NK-92 (cell line): ENCODE measurements around the gene PMEL.
"Not testable (repeated sequence)": the region's sequence is repeated elsewhere in the genome, so short reads cannot be mapped to it uniquely, and the experiment has no call there.

Experiments
- DNase-seq: peaks from one replicate; lab custom pipeline; 2025; ENCODE audit not compliant: unreplicated experiment; lab: John Stamatoyannopoulos, UW

PMEL gene

DNA sequence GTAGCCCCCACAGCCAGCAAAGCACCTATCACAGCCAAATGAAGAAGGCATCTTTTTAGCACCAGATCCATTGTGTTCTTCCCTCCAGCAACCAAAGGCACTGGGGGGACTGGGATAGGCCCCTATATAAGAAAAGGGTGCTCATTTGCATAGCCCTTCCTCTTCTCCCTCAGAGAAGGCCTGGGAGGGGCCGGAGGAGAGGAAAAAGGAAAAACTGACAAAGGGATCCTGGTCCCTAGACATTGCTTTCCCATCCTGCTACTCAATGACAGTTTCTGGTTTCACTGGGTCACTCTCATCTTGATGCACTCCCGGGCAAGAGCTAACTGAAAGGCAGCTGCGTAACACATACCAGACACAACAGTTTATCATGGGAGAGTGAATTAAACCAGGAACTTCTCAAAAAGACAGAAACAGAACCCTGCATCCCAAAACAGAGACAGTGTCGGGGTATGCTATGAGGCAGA lies at the start of gene PMEL:
PMEL (minus strand) TSS at position 102 of the 467 bp plus-strand sequence; CDS start at position 71, 31 bp downstream.
- DNase-seq = no peak

DNA sequence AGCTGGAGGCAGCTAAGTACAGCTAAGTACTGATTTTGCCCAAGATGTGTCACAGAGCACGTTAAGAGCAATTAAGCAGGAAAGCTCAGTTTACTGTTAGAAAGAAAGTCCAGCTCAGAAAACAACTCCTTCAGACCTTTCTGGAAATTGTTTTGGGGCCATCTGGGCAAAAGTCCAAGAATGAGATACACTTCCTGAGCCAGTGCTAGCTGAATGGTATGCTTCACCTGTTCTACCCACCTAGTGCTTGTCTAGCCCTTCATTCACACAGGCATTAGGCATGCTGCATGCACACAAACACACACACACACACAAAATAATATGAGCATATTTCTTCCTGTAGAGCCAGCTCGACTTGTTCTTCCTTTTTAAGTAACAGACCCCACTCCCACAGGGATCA lies 48.4 kb upstream of the PMEL start:
- no peak for DNase-seq

DNA sequence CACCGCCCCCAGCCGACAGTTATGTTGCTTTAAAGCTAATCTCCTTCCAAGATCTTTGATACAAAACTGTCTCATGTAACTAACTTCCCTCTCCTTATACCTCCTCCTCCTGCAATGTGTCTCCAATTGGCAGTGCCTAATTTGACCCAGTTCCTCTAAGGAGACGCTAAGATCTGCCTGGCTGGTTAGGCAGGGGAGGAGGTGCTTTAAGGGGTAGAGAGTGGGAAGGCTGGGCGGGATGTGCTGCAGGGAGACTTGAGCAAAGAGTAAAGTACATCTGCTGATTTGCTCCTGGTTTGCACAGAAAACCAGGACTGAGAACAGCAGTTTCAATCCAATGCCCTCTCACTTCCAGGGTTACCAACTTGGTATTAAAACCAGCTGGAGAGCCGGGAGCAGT lies 47.6 kb upstream of the PMEL start:
- DNase-seq = no peak

- no peak for DNase-seq
These were observed 45.8 kb upstream of the PMEL start for GRCh38 chr12:56011509-56012090.

- no peak for DNase-seq
These were observed 44.3 kb upstream of the PMEL start for GRCh38 chr12:56010111-56010570.

DNA sequence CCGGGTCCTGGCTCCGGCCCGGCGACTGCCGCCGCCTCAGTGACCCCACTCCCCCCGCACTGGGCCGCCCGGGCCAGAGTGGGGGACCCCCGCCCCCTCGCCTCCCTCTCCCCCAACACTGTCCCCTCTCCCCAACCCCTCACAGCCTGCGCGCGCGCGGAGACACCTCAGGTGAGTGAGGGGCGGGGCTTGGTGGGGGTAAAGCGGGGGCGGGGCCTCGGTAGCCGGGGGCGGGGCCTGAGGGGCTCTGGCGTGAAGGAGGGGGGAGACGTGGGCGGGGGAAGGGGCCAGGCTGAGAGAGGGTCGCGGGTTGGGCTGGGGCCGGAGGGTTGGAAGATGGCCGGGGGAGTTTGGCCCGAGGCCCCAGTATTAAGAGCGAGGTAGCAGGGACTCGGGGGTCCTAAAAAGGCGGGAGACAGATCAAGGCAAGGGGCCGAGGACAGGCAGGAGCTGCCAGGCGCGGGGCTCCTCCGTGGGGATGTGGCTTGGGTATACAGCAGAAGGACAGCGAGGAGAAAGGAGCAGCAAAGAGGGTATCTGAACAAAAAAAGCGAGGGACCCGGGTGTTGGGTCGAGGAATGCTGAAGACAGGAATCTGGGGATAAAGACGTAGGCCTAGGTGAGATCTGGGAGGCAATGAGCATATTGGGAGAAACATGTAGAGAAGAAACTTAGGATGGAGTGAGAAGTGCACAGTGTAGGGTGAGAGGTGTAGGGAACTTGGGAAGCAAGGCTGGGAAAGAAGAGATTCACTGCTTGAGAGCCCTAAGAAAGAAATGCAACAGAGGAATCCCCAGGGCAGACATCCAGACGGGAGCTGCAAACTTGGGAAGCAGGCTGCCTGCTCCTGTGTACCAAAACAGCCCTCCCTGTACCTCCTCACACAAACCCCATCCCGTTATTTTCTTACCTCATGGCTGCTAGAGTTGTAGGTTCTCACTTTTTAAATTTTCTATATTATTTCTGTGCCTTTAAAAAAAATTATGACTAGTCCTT lies 42.0 kb upstream of the PMEL start:
- DNase-seq = no peak

DNA sequence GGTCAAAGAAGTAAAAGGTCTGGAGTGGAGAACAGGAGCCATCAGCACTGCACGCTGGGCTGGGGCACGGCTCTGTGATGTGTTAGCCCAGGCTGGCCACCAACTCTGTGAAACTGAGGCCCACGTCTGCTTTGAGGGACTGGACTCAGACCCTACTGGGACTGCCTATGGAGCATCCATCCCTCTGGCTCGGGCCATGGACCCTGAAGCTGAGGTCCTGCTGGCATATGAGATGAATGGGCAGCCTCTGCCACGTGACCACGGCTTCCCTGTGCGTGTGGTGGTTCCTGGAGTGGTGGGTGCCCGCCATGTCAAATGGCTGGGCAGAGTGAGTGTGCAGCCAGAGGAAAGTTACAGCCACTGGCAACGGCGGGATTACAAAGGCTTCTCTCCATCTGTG lies 38.4 kb upstream of the PMEL start:
- no peak for DNase-seq

- DNase-seq = not testable (repeated sequence)
These were observed 37.5 kb upstream of the PMEL start for GRCh38 chr12:56003376-56003775.

DNA sequence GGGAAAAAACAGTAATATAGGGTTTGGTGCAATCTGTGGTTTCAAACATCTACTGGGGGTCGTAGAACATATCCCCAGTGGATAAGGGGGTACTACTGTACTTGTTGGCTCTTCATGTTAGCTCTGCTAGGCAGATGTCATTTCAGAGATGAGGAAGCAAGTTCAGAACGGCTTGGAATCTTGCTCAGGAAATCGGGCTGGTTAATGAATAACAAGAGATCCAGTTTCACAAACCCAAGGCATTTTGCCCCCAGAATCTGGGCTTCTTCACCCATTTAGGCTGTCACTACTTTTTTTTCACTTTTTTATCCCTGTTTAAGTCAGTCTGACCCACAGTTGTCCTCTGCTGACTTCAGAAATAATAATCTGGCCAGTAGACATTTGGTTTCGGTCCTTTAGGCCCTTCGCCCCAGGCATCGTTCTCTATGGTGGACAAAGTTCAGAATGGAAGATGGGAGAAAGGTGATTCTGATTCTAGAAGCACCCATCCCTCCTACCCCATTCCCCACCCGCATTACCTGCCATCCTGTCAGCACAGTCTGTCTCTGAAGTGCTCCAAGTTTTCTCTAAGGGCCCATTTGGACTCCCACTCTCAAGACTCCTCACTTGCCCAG lies 35.8 kb upstream of the PMEL start:
- no peak for DNase-seq

GRCh38 chr12:55999999-56000540 lies 34.2 kb upstream of the PMEL start:
- DNase-seq = not testable (repeated sequence)

DNA sequence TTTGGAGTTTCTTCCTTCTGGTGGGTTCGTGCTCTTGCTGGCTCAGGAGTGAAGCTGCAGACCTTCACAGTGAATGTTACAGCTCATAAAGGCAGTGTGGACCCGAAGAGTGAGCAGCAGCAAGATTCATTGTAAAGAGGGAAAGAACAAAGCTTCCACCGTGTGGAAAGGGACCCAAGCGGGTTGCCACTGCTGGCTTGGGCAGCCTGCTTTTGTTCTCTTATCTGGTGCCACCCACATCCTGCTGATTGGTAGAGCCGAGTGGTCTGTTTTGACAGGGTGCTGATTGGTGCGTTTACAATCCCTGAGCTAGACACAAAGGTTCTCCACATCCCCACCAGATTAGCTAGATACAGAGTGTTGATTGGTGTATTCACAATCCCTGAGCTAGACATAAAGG lies 33.7 kb upstream of the PMEL start:
- not testable (repeated sequence) for DNase-seq

DNA sequence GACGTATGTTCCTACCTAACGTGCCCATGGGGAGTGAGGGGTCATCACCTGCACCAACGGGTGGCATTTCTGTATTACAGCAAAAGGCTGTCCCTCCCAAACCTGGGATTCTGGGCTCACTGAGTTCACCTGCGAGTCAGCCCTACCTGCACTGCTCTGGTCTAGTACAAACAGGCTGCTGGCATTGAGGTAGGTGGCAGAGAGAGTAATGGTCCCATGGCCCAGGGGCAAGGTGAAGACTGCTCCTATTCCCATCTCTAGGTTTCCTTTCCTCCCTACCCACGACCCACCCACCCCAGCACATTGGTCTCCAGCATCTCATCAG lies 31.7 kb upstream of the PMEL start:
- no peak for DNase-seq

DNA sequence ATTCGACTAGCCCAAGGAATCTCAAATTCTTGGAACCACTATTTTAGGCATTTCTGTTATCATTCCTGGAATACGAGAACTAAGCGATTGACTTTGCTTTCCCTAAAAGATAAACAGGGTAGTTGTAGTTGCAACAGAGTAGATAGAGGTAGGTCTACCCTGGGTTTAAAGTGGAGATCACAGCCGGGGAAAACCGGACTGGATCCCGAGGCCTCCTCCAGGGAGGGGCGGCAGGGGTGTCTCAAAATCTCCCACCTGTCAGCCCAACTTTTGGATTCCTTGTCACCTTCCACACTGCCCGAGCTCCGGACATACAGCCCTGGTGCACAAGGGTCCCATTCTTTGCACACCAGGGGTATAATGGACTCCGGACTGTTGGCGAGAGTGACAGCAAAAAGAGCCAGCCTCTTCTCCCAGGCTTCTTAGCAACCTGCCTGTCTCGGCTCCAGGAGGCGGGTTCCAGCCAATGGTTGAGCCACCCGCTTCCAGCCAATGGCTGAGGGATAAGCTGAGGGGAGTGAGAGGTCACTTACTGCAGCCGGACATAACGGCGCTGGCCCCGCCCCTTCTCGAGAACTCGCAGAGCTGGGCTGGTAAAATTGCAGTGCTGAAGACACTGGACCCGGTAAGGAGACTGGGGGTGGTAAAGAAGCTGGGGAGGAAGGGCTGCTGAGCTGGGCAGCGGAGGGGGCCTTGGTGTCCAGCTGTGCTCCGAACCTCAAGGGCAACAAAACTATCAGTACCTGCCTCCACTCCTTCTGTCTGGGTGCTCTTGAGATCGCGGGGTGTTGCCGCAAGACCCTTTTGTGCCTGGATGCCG lies 31.1 kb upstream of the PMEL start, which contains the start of gene SUOX:
SUOX (plus strand) TSS at position 562 of the 820 bp plus-strand sequence. CDS start 4,946 bp downstream, outside the sequence.
- DNase-seq = no peak

DNA sequence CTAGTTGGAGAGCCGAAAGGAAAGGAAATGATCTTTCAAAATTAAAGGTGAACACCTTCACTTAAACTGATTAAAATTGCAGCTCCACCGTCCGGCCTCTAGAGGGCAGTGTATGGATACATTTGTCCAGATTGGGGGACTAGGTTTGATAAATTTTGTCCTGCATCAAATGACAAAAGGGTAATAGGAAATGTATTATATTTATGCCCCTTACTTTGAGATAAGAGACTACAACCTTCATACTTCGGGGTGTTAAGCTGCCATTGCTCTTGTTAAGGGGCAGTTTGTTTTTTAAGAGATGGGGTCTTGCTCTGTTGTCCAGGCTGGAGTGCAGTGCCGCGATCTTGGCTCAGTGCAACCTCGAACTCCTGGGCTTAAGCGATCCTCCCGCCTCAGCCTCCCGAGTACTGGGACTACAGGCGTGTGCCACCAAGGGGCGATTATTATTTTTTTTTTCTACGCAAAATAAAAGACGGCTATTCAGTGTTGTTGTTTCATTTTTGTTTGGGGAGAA lies 30.4 kb upstream of the PMEL start:
- no peak for DNase-seq

DNA sequence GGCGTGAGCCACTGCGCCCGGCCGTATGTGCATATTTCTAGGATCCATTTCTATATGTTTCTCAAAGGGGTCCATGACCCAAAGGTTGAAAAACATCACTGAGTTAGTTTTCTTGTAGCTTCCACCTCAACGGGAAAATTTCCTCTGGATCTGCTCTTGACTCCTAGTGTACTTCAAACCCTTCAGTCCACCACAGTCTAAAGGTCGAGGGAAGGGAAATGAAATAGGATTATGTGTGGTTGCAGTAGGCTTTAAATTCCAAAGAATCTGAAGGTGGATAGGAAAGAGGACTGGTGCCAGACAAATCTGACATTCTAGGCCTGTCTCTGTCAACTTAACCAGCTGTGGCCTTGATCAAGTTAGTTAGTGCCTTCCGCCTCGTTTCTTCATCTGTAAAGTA lies 29.5 kb upstream of the PMEL start:
- no peak for DNase-seq

DNA sequence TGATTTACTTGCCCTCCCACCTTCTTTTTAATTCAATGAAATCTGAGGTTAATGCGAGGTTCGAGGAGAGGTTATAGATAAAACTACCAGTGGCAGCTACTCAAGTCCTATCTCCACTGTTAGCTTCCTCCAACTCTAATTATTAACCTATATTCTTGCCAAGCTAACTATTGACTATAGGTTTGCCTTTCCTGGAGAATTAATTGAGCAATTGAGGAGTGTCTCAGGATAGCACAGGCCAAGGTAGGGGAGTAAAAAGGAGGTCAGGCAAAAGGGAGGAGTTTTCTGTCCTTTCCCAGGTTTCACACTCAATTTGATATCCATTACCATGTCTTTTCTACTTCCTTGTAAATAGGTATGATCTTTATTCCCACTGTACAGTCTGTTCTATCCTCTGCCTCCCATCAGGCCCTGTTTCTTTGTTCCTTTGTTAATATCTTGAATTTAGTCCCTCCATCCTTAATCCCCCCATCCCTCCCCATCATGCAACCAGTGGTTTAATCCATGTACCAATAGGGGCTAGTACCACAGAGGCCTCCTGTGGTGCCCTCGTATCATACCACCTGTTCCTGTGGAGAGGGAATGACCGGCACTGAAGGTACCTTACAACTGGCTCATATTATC lies 27.5 kb upstream of the PMEL start:
- no peak for DNase-seq

DNA sequence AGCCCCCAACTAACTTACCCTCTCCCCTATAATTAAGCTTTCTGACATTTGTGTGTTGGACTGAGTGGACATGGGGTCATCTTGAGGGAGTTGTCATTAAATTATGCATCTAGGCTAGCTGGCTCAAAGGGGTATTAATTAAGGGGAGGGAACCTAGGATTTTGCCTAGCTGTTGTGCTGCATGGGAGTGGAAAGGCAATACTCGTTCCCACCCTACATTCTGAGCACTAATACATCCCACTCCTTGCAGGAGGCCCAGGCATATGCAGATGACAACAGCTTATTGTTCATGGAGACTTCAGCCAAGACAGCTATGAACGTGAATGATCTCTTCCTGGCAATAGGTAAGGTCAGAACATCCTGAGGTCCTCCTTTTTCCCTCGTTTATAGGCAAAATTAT lies 25.3 kb upstream of the PMEL start:
- no peak for DNase-seq

- not testable (repeated sequence) for DNase-seq
These were observed 20.1 kb upstream of the PMEL start for GRCh38 chr12:55985976-55986375.

- DNase-seq = no peak
These were observed 19.5 kb upstream of the PMEL start for GRCh38 chr12:55985341-55985740.

DNA sequence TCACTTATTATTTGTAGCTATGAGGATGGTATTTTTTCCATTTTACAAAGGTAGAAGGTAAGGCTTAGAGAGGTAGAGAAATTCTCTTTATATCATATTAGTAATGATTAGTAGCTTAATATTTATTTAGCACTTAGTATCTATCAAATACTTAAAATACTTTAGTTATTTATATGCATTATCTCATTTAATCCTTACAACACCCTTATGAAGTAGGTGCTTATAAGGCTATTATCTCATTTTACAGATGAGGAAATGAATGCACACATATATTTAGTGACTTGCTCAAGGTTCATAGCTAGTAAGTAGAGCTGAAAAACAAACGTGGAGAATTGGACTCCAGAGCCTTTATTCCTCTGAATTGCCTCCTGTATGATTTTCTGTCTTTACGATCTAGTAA lies 19.0 kb upstream of the PMEL start:
- no peak for DNase-seq
